8988T (cell line): Measurements from ENCODE around the gene HARBI1.

Experiments used
- DNase-seq: peaks from one replicate; pipeline ENCODE4 v3.0.0; 2011

The HARBI1 gene

DNA sequence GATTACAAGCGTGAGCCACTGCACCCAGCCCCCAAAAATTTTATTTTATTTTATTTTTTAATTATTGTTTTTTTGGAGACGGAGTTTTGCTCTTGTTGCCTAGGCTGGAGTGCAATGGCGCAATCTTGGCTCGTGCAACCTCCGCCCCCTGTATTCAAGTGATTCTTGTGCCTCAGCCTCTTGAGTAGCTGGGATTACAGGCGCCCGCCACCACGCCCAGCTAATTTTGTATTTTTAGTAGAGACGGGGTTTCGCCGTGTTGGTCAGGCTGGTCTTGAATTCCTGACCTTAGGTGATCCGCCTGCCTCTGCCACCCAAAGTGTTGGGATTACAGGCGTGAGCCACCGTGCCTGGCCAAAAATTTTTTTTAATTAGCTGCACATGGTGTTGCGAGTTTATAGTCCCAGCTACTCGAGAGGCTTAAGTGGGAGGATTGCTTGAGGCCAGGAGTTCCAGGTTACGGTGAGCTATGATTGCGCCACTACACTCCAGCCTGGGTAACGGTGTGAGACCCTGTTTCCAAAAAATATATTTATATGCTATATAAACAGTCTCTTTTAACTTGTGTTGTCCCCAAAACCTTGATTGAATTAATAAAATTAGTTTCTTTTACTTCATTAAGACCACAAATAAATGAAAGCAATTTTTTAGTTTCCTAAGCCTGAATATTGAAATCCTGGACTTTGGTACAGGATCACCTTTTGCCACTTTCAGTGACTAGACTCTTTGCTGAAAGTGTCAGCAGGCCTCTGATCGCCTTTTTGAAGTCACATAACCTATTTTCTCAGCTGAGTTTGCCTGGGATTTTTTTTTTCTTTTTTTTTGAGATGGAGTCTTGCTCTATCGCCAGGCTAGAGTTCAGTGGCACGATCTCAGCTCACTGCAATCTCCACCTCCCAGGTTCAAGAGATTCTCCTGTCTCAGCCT is 16.5 kb upstream of the HARBI1 start:
- no peak for DNase-seq

- no peak for DNase-seq
Measured at GRCh38 chr11:46632502-46632901, 15.5 kb upstream of the HARBI1 start.

- no peak for DNase-seq
Measured at GRCh38 chr11:46631676-46632075, 14.6 kb upstream of the HARBI1 start.

DNA sequence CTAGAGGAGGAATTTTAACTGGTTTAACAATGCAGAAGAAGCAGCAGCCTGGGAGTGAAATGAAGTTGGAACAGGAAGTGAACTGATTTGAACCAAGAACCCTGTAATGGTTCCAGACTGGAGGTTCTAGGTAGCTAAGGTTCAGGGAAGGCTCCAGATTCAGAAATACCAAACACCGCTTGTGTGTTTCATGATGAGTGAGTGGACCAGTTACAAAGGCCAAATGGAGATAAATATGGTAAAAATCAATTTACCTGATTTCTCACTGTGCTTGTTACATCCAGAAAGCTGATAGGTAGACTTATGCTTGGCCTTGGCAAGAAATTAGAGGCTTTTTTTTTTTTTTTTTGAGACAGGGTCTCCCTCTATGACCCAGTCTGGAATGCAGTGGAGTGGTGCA is 13.2 kb upstream of the HARBI1 start:
- no peak for DNase-seq

- no peak for DNase-seq
Measured at GRCh38 chr11:46628961-46629360, 11.9 kb upstream of the HARBI1 start.

DNA sequence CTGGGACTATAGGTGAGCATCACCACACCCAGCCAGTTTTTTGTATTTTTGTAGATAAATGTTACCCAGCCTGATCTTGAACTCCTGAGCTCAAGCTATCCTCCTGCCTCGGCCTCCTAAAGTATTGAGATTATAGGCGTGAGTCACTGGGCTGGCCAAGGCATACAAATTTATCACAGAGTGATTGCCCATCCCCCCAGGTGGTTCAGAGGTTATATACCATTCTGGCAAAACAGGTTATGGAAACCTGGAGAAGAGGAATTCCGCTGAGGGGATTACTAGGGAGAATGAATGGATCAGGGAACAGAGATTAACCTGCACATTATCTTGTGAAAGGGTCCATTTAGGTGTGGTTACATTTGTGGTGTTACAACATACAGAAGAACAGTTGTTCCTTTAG is 8.4 kb upstream of the HARBI1 start:
- no peak for DNase-seq

- DNase-seq, result no peak
Measured at GRCh38 chr11:46618837-46619236, 1.8 kb upstream of the HARBI1 start.

DNA sequence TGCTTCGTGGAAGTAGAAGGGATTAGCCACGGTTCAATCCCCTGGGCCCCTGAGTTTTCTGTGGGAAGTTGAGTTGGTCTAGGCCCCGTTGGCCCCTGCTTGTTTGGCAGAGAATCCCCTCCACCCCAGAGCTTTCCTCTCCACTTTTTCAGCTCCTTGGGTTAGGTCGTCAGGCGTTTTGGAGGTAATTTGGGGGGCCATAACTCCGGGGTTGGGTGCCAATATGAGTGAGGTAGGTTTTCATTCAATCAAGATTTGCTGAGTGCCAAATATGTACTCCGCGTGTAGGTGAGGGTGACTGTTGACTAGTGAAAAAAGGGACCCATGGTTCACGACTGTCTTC is 916 bp upstream of the HARBI1 start:
- DNase-seq, result no peak

GRCh38 chr11:46616551-46617133 is 385 bp downstream of the HARBI1 start:
- DNase-seq, result no peak

DNA sequence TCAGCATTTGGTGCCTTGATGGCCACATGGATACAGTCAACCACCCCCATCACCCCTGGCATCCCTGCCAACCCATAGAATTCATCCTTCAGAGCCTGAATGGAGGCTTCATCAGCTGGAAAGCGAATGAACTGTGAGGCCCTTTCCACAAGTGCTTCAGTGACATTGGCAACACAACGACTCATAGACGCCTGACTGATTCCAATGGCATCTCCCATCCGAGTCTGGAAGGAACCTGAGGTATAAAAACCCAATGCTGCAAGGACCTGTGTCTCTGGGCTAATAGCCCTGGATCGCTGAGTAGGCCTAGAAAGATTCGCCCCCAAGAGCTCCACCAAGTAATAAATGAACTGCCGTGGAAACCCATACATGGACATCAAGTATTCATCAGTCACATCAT is 1.3 kb downstream of the HARBI1 start:
- DNase-seq, result no peak

GRCh38 chr11:46612326-46612725 is 4.7 kb downstream of the HARBI1 start:
- no peak for DNase-seq

- no peak for DNase-seq
Measured at GRCh38 chr11:46611526-46612304, 5.3 kb downstream of the HARBI1 start.

- DNase-seq, result no peak
Measured at GRCh38 chr11:46609386-46609785, 7.6 kb downstream of the HARBI1 start.

DNA sequence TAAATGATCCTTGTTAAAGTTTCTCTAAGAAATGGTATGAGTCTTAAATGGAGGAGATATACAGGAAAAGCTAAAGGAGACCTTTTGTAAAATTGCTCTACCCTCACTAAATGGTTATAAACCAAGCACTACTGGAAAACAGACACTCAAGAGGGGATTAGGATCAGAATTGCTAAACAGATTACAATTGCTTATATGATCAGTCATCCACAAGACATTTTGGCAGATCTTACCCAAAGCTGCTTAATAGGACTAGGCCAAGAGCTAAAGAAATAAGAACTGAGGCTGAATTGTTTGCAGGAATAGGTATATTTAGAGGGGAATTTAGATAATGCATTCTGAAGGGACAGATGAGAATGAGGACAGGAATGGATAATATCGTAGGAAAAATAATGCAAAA is 9.5 kb downstream of the HARBI1 start:
- no peak for DNase-seq

GRCh38 chr11:46604796-46605195 is 12.2 kb downstream of the HARBI1 start:
- DNase-seq, result no peak

DNA sequence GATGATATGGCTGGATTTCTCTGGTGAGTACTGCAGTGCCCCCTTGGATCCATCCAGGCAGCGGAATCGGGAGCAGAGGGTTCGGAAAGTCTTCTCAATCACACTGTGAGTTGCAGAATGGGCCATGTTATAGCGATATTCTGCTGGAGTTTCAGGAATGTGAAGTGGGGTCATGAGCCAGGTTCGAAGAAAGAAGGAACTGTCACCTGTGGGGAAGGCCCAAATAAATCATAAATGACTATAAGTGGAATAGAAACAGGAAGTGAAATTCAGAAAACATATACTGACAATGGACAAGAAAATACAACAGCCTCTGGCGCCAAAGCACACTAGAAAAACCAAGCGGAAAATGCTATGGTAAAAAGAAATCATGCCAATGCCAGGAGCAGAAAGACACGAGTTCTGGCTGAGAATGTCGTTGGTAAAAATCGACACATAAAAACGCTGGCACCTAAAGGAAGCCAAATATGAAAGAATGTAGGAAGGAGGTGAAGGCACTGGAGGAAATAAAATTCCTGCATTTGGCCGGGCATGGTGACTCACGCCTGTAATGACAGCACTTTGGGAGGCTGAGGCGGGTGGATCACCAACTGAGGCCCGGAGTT is 13.2 kb downstream of the HARBI1 start:
- DNase-seq, result no peak

GRCh38 chr11:46601129-46601528 is 15.9 kb downstream of the HARBI1 start:
- no peak for DNase-seq

DNA sequence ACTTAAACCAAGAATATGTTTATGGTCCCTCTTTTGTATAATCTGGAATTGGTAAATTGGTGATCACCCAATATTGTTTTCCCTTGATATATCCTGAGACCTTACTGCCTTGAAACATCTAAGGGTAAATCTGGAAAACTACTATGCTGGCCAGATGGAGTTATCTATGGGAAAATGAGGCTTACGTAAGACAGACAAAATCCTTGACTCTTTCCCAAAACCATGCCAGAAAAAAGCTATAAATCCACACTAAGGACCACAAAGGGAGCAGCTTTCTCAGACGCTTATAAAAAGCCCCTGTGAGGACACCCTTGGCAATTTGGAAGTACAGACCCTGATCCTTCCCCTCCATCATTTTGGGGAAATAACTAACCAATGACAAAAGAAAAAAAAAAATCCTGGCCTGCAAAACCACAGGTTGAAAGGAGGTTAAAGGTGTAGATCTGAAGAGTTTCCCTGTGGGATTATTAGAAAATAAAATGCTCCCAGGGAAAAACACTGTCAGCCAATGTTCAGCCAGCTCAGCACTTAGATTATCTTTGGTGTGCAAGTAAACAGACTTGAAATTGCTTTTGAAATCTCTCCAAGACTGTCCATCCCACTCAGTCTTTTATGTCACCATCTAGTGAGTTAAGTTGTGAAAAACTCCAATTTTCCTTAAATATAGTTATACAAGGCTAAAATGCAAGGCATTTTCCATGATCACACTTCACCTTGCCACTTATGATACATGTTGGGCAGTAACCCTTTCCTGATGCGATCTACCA is 16.6 kb downstream of the HARBI1 start:
- DNase-seq, result no peak

DNA sequence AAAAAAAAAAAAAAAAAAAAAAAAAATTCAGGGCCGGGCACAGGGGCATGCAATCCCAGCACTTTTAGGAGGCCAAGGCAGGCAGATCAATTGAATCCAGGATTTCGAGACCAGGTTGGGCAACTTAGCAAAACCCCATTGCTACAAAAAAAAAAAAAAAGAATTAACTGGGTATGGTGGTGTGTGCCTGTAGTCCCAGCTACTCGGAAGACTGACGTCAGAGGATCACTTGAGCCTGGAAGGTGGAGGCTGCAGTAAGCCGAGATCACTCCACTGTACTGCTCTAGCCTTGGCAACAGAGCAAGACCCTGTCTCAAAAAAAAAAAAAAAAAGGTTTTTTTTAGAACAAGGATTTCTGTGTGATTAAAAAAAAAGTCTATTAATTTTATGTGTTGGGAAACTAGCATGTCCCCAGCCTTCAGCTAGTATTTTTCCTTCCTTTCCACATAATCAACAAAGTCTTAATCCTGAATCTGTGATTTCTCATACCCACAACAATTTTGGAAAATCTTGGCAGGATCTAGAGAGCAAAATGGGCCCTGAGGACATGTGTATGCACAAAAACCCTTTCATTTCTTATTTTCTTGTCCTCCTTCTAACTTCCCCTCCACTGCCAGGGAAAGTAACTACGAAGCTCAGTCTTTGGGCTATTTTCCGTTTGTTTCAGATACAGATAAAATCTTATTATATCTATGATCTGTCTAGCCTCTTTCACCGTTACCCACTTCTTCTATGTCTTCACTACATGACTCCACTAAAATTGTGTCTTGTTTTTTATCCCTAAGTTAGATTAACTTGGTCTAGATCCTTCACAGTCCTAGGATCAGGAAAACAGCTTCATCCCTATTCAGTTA is 17.5 kb downstream of the HARBI1 start:
- no peak for DNase-seq

- DNase-seq, result no peak
Measured at GRCh38 chr11:46597609-46598219, 19.3 kb downstream of the HARBI1 start.

DNA sequence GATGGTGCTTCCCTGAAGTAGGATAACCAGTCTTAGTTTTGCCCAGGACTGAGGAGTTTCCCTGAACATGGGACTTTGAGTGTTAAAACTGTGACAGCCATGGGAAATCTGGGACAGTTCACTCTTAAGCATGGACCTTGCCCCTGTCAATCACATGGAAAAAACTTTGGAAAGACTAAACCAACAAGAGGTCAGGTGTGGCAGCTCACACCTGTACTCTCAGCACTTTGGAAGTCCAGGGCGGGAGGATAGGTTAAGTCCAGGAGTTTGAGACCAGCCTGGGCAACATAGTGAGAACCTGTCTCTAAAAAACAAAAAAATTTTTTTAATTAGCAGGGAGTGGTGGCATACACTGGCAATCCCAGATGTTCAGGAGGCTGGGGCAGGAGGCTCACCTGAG is 19.9 kb downstream of the HARBI1 start:
- no peak for DNase-seq
